Myocyte (in vitro differentiated cells): Measurements from ENCODE around the gene HOXA3. TPM values are rescaled to one million over a fixed set of nuclear protein-coding genes. Genes with fewer than 3 reads are reported as not detected.

Source experiments
- DNase-seq: peaks from one replicate; pipeline ENCODE4 v3.0.0-alpha.2; 2012; ENCODE audit warnings: low read depth
- microRNA counts: library from miRNA; unstranded; fragments of <30 nt; microRNA quantifications from one replicate; lab custom pipeline; 2016
- microRNA-seq: library from miRNA; unstranded; fragments of <30 nt; microRNA quantifications from one replicate; pipeline ENCODE4, GENCODE V29; 2016
- total RNA-seq: library from RNA; depleted of rRNA; stranded (reverse); fragments of >200 nt; gene quantifications from 2 replicates; pipeline ENCODE4 v1.2.3, GENCODE V29; 2014

The HOXA3 gene
- total RNA-seq, 1 donor from 2014 or later = 4.4 TPM

DNA sequence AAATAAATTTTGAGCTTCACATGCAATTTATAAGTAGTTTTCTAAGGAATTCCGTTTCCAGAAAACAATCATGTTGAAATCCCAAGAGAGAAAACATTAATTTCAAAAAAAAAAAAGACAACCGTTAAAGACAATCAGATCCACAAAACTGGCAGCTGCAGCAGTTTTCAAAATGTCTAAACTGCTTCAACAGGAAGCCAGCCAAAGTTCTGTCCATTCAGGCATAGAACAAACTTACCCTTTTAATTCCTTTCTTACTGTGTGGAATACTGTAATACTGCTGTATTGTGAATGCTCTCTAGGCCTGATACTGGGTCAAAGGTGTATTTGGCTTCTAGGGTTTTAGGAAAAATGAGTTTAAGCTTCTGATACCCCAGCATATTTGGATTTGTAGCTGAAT lies 88.2 kb downstream of the HOXA3 start:
- DNase-seq = peak; percentile 65

DNA sequence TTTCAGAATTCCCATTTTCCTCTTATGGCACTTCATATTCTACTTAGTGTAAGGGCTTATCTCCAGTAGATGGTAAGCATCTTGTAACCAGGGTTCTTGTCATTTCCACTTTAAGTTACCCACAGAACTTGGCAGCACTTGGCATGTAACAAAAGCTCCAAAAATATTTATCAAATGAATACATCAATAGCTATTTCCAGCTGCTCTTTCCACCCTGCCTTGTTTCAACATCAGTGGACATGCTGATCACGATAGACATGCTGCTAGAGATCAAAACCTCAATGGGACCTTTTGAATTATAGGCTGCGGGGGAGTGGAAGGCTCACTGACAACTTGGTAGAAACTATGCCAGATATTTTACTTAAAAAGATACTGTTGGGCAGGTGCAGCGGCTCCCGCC lies 89.4 kb downstream of the HOXA3 start:
- DNase-seq = peak; percentile 65

MicroRNAs encoded within 50 kb of the gene (microRNA counts, 767-probe panel; counts per million panel counts)
- not detected for microRNA hsa-miR-196b-5p (lab: Ali Mortazavi, UCI)

Small RNA genes within 50 kb of the gene (microRNA-seq; reads per million reads assigned to microRNA genes)
- gene MIR196B = 435 reads per million, percentile 72 among the genes with 10 or more reads in this experiment

Other genes starting within 250 kb of the HOXA3 start
- gene HOXA1, start 56.6 kb downstream of the HOXA3 start, total RNA-seq = 4.5 and 5.5 TPM in 2 replicates
- gene HOXA2, start 49.9 kb downstream of the HOXA3 start, total RNA-seq = 0.42 and 0.56 TPM in 2 replicates
- gene HOXA4, start 21.8 kb downstream of the HOXA3 start, total RNA-seq = 5.0 and 6.7 TPM in 2 replicates
- gene HOXA5, start 8.9 kb downstream of the HOXA3 start, total RNA-seq = 5.7 and 8.8 TPM in 2 replicates
- gene HOXA6, start 4.8 kb downstream of the HOXA3 start, total RNA-seq = 0.80 and 1.0 TPM in 2 replicates
- 20.5 and 20.9 TPM in 2 replicates for gene HOXA7, start 4.1 kb upstream of the HOXA3 start, total RNA-seq
- gene HOXA9, start 13.0 kb upstream of the HOXA3 start, total RNA-seq = 9.1 and 13.0 TPM in 2 replicates
- 14.6 and 15.1 TPM in 2 replicates for gene HOXA10, start 21.7 kb upstream of the HOXA3 start, total RNA-seq
- 1.7 TPM in 2 replicates for gene HOXA11, start 32.6 kb upstream of the HOXA3 start, total RNA-seq
- 0.13 and 0.26 TPM in 2 replicates for gene HOXA13, start 47.5 kb upstream of the HOXA3 start, total RNA-seq
- gene EVX1, start 90.2 kb upstream of the HOXA3 start, total RNA-seq = not detected in 2 replicates